Endothelial cell of umbilical vein (primary cell): ENCODE results near the gene HHATL. TPM values are rescaled to one million over a fixed set of nuclear protein-coding genes. Genes with fewer than 3 reads are reported as not detected.

ENCODE experiments used
- BruUV-seq: library from RNA; stranded (reverse); fragments of 400-500 nt; replicated peaks from 2 replicates; lab custom pipeline; 2021; lab: Mats Ljungman, UMichigan
- CTCF ChIA-PET: fragments of 300-600, 350-600 bp; sonication (Branson Sonifier 250); formaldehyde crosslinking; loops from one replicate; lab custom pipeline; 2021; ENCODE audit warnings: antibody characterized with exemption, inconsistent platforms; lab: Charles Lee
- POLR2A ChIA-PET: fragments of 300-600, 350-600 bp; sonication (Branson Sonifier 250); formaldehyde crosslinking; loops from one replicate; lab custom pipeline; 2021; ENCODE audit warnings: antibody characterized with exemption, inconsistent platforms; lab: Charles Lee
- DNase-seq: peaks from one replicate; pipeline ENCODE4 v3.0.0-alpha.2; 2011; ENCODE audit warnings: low read depth, low spot score
- FAIRE-seq: peaks from 2 replicates; lab custom pipeline; 2011; peaks lifted over from hg19 to GRCh38; lab: Jason Lieb, UNC
- H2AFZ ChIP-seq: 2 replicates; pipeline ENCODE4 v1.6.0; 2012; ENCODE audit warnings: low read depth, low read length, control low read depth, inconsistent platforms
- H3K27ac ChIP-seq: 2 replicates; pipeline ENCODE4 v1.5.1; 2011; ENCODE audit warnings: low read depth, mild to moderate bottlenecking, control low read depth, low read length, moderate library complexity; ENCODE audit not compliant: insufficient read depth
- H3K27me3 ChIP-seq, 2 experiments: 2 replicates each; pipeline versions ENCODE4 v1.6.0 to v1.6.1; 2011; ENCODE audit warnings: low read length in 2 of 2, mixed read lengths in 1 of 2; ENCODE audit not compliant: control insufficient read depth in 2 of 2, insufficient read depth in 2 of 2
- H3K36me3 ChIP-seq, 2 experiments: 2 replicates in 1 of 2; 3 replicates in 1 of 2; pipeline ENCODE4 v1.5.1; 2011; ENCODE audit warnings: low read length in 2 of 2, mild to moderate bottlenecking in 1 of 2, moderate library complexity in 1 of 2; ENCODE audit not compliant: control insufficient read depth in 2 of 2, insufficient read depth in 2 of 2; ENCODE audit errors: extremely low read depth in 1 of 2
- H3K4me1 ChIP-seq: 3 replicates; pipeline ENCODE4 v1.5.1; 2011; ENCODE audit warnings: mild to moderate bottlenecking, low read length; ENCODE audit not compliant: control insufficient read depth, insufficient read depth; ENCODE audit errors: extremely low read depth
- H3K4me2 ChIP-seq: 2 replicates; pipeline ENCODE4 v1.6.1; 2011; ENCODE audit warnings: low read length, control low read depth, mixed read lengths; ENCODE audit not compliant: insufficient read depth
- H3K4me3 ChIP-seq, 3 experiments: fragments of 200-600 bp in 1 of 3; sonication (generic), shearing (Covaris generic) in 1 of 3; replicated peaks in 1 of 3; 2 replicates each; pipeline ENCODE4 v1.5.1; 2011 to 2016; ENCODE audit warnings: control low read depth in 3 of 3, low read length in 3 of 3, mild to moderate bottlenecking in 2 of 3, inconsistent platforms in 1 of 3, low read depth in 1 of 3, moderate library complexity in 1 of 3; ENCODE audit not compliant: insufficient read depth in 1 of 3
- H3K79me2 ChIP-seq: 2 replicates; pipeline ENCODE4 v1.6.0; 2012; ENCODE audit warnings: low read length, inconsistent platforms; ENCODE audit not compliant: control insufficient read depth, insufficient read depth
- H3K9ac ChIP-seq: replicated peaks from 2 replicates; pipeline ENCODE3; 2011; ENCODE audit warnings: low read length, control low read depth; ENCODE audit not compliant: insufficient read depth; ENCODE audit errors: extremely low read depth
- H3K9me1 ChIP-seq: replicated peaks from 3 replicates; pipeline ENCODE4 v1.6.0; 2011; ENCODE audit warnings: mild to moderate bottlenecking, low read length; ENCODE audit not compliant: control insufficient read depth, insufficient read depth; ENCODE audit errors: extremely low read depth
- H3K9me3 ChIP-seq: replicated peaks from 2 replicates; pipeline ENCODE4 v1.5.1; 2012; ENCODE audit warnings: low read length, inconsistent platforms; ENCODE audit not compliant: control insufficient read depth, insufficient read depth
- H4K20me1 ChIP-seq: replicated peaks from 2 replicates; pipeline ENCODE3; 2011; ENCODE audit warnings: mild to moderate bottlenecking, low read length; ENCODE audit not compliant: control insufficient read depth, insufficient read depth; ENCODE audit errors: extremely low read depth
- CTCF ChIP-seq, 2 donors: IDR thresholded peaks; 1 replicate in 1 of 2; 2 replicates in 1 of 2; pipeline ENCODE4 v1.5.1; 2011; ENCODE audit warnings: low read length in 2 of 2, mild to moderate bottlenecking in 2 of 2, moderate library complexity in 2 of 2, control low read depth in 1 of 2, inconsistent platforms in 1 of 2, low read depth in 1 of 2; ENCODE audit not compliant: insufficient read depth in 1 of 2; ENCODE audit errors: extremely low read depth in 1 of 2
- EZH2 ChIP-seq: IDR thresholded peaks from 2 replicates; pipeline ENCODE4 v1.6.1; 2012; ENCODE audit warnings: borderline replicate concordance, low read depth, mild to moderate bottlenecking, moderate library complexity, low read length, inconsistent platforms; ENCODE audit not compliant: severe bottlenecking
- FOS ChIP-seq: IDR thresholded peaks from 2 replicates; pipeline ENCODE4 v1.6.1; 2011; ENCODE audit warnings: mild to moderate bottlenecking, low read length, moderate library complexity, borderline replicate concordance; ENCODE audit not compliant: insufficient read depth
- GATA2 ChIP-seq: IDR thresholded peaks from 2 replicates; pipeline ENCODE4 v1.7.0; 2011; ENCODE audit warnings: low read depth, mild to moderate bottlenecking, moderate library complexity, mixed read lengths, low read length; ENCODE audit not compliant: insufficient read length, insufficient read depth
- JUN ChIP-seq: IDR thresholded peaks from 2 replicates; pipeline ENCODE4 v1.6.1; 2011; ENCODE audit warnings: borderline replicate concordance, low read depth; ENCODE audit not compliant: insufficient read length, insufficient read depth
- MYC ChIP-seq: IDR thresholded peaks from one replicate; pipeline ENCODE4 v1.6.1; 2011; ENCODE audit warnings: mild to moderate bottlenecking, low read depth, low read length
- POLR2A ChIP-seq: IDR thresholded peaks from 2 replicates; pipeline ENCODE4 v1.6.1; 2012; ENCODE audit warnings: low read depth, mild to moderate bottlenecking, control low read depth, low read length
- POLR2AphosphoS5 ChIP-seq: IDR thresholded peaks from 2 replicates; pipeline ENCODE4 v1.6.1; 2012; ENCODE audit warnings: low read depth, mild to moderate bottlenecking, control low read depth, low read length, moderate library complexity; ENCODE audit not compliant: insufficient read depth
- dilution Hi-C: fragments of 300-500 bp; cut with MboI; formaldehyde crosslinking; loops from one replicate; pipeline ENCODE4 v1.15.0; 2019; ENCODE audit warnings: low sequenced_read_pairs; ENCODE audit not compliant: extremely low pct_ligation_motif_present
- intact Hi-C: fragments of 100-400 bp; cut with micrococcal nuclease; formaldehyde crosslinking; loops from one replicate; pipeline ENCODE4 v1.10.0; 2022
- polyA plus RNA-seq, 4 experiments: library from polyadenylated mRNA; depleted of rRNA in 3 of 4; stranded (reverse) in 3 of 4; unstranded in 1 of 4; fragments of >200 nt; gene quantifications; 2 replicates each; pipeline versions ENCODE4 v1.2.1 to v1.2.3, GENCODE V29; 2011 to 2012; ENCODE audit warnings: missing spikeins in 1 of 4
- total RNA-seq: library from RNA; stranded (reverse); gene quantifications from 2 replicates; pipeline ENCODE4 v1.2.3, GENCODE V29; 2021
- TF ChIP-seq, protein P1 (sequence below): IDR thresholded peaks from 2 replicates; pipeline ENCODE4 v1.6.1; 2011; ENCODE audit not compliant: insufficient read depth, insufficient read length

The HHATL gene
- total and polyA plus RNA-seq, 2 donors (not counting 3 experiments of a cell fraction or from before 2014, with no cell fraction given) = not detected

- CTCF ChIA-PET = no interaction called here
- intact Hi-C loops = no loop called here
These were observed 16.4 kb upstream of the HHATL start for GRCh38 chr3:42719002-42719401.

More at GRCh38 chr3:42719002-42719401, 16.4 kb upstream of the HHATL start:
- no TSS peak for BruUV-seq
- DNase-seq (no peak), FAIRE-seq (no peak)
- dilution Hi-C loops = no loop called here
- no peaks in the 10 kb centered on the region for H3K9me3 ChIP-seq
- peaks cover 2 to 13% of the 10 kb centered on the region in 2 experiments for H3K27me3 ChIP-seq
- H3K4me2 ChIP-seq = no peak overlapping the region
- no peak overlapping the region for H3K4me3 ChIP-seq
- no peaks in the 10 kb centered on the region for H4K20me1 ChIP-seq
- H3K9ac ChIP-seq = no peak overlapping the region
- TF ChIP-seq FOS = no peak
- no peak for TF ChIP-seq GATA2
- TF ChIP-seq POLR2AphosphoS5 = no peak
- TF ChIP-seq MYC = no peak
- TF ChIP-seq CTCF (IDR thresholded peaks at IDR 0.05; ENCODE audit: extremely low read depth in 1 of 2, insufficient read depth in 1 of 2, low read depth in 1 of 2, low read length in 2 of 2) = no peak
- TF ChIP-seq, protein P1, sequence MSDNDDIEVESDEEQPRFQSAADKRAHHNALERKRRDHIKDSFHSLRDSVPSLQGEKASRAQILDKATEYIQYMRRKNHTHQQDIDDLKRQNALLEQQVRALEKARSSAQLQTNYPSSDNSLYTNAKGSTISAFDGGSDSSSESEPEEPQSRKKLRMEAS = no peak
- TF ChIP-seq POLR2A = no peak
- TF ChIP-seq EZH2 = no peak
- no peak for TF ChIP-seq JUN
- H3K4me1 ChIP-seq = no peaks in the 10 kb centered on the region
- no peak overlapping the region for H2AFZ ChIP-seq
- no peaks in the 10 kb centered on the region for H3K79me2 ChIP-seq
- H3K27ac ChIP-seq = no peak overlapping the region
- H3K9me1 ChIP-seq = no peaks in the 10 kb centered on the region
- POLR2A ChIA-PET = no interaction called here
- no peaks in the 10 kb centered on the region for H3K36me3 ChIP-seq
